Keratinocyte (primary cell): ENCODE measurements around the gene RIMS4.

ENCODE experiments used
- CTCF ChIP-seq, 3 experiments: IDR thresholded peaks in 1 of 3; conservative IDR thresholded peaks in 1 of 3; optimal IDR thresholded peaks in 1 of 3; 2 replicates in 2 of 3; 3 replicates in 1 of 3; pipeline versions ENCODE3 to v1.5.1; 2011; ENCODE audit warnings: low read length in 3 of 3, mild to moderate bottlenecking in 3 of 3, moderate library complexity in 2 of 3, control low read depth in 1 of 3, inconsistent platforms in 1 of 3; ENCODE audit not compliant: insufficient read depth in 2 of 3; ENCODE audit errors: extremely low read depth in 1 of 3
- EZH2 ChIP-seq: IDR thresholded peaks from one replicate; pipeline ENCODE4 v1.6.1; 2012; ENCODE audit warnings: inconsistent platforms, mild to moderate bottlenecking, low read length, moderate library complexity

DNA sequence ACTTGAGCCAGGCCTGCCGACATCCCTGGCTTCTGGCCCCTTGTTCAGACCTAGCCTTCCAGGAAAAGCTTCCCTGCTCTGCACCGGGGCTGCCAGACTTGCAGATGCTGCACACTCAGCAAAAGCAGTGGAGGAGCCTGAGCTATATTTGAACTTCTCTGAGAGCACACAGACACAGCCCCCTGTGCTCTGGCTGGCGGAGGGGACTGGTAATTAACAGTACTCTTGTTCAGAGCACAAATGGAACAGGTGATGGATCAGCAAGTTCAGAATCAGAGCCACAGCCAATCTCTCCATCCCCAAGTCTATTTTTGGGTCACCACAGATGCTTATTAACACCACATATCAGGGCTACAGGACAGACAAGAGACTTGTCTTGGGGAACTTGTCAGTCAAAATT is 27.6 kb upstream of the RIMS4 start:
- no peak for TF ChIP-seq CTCF (optimal IDR thresholded peaks at IDR 0.05 in 1 of 3, IDR thresholded peaks at IDR 0.05 in 1 of 3, conservative IDR thresholded peaks at IDR 0.05 in 1 of 3; ENCODE audit: extremely low read depth in 1 of 3, insufficient read depth in 2 of 3, low read length in 3 of 3)
- TF ChIP-seq EZH2, result no peak
